HCT116 (cell line): ENCODE results near the gene MAP1LC3B2. TPM values are rescaled to one million over a fixed set of nuclear protein-coding genes. Genes with fewer than 3 reads are reported as not detected.

Experiments
- ATAC-seq: fragments of 200-7000 bp; cut with Tn5 transposase; 2 replicates; pipeline ENCODE4 v1.9.1; 2020; ENCODE audit warnings: mild to moderate bottlenecking, moderate library complexity
- BruUV-seq: library from RNA; stranded (reverse); fragments of 400-500 nt; replicated peaks from 2 replicates; lab custom pipeline; 2021; lab: Mats Ljungman, UMichigan
- CTCF ChIA-PET: fragments of 300-600 bp; sonication (Branson Sonifier 250); formaldehyde crosslinking; loops from one replicate; lab custom pipeline; 2021; ENCODE audit warnings: antibody characterized with exemption; lab: Charles Lee
- POLR2A ChIA-PET: fragments of 300-600, 350-600 bp; sonication (Branson Sonifier 250); formaldehyde crosslinking; loops from one replicate; lab custom pipeline; 2021; ENCODE audit warnings: antibody characterized with exemption; lab: Charles Lee
- RAD21 ChIA-PET, 2 experiments: fragments of 300-600 bp; sonication (Branson Sonifier 250); formaldehyde crosslinking; loops; one replicate each; lab custom pipeline; 2023; ENCODE audit warnings: low total read pairs in 2 of 2; ENCODE audit not compliant: uncharacterized antibody in 2 of 2, unreplicated experiment in 2 of 2, low non-redundant PET in 1 of 2; lab: Charles Lee
- DNase-seq: peaks from one replicate; pipeline ENCODE4 v3.0.0-alpha.2; 2010; ENCODE audit warnings: low read depth, low spot score
- H2AFZ ChIP-seq: fragments of 200-600 bp; shearing (Covaris generic), sonication (generic); 2 replicates; pipeline ENCODE4 v1.6.1; 2017; ENCODE audit warnings: low read depth, mixed run types, mixed read lengths, antibody characterized with exemption, low read length; ENCODE audit not compliant: poor library complexity, severe bottlenecking
- H3K27ac ChIP-seq: 2 replicates; pipeline ENCODE4 v1.5.1; 2012; ENCODE audit warnings: low read depth, low read length
- H3K27me3 ChIP-seq: fragments of 200-600 bp; sonication (generic); 2 replicates; pipeline ENCODE4 v1.6.1; 2016; ENCODE audit warnings: mixed run types, low read length, mixed read lengths; ENCODE audit not compliant: insufficient read depth
- H3K36me3 ChIP-seq, 2 experiments: fragments of 200-500 bp in 1 of 2; fragments of 200-600 bp in 1 of 2; sonication (Bioruptor generic) in 1 of 2; sonication (generic) in 1 of 2; 2 replicates each; pipeline versions ENCODE4 v1.5.1 to v1.6.1; 2014 to 2016; ENCODE audit warnings: low read length in 2 of 2, inconsistent platforms in 1 of 2, mixed read lengths in 1 of 2, mixed run types in 1 of 2; ENCODE audit not compliant: insufficient read depth in 2 of 2, control insufficient read depth in 1 of 2
- H3K4me1 ChIP-seq, 2 experiments: fragments of 200-600 bp in 1 of 2; sonication (generic) in 1 of 2; 2 replicates each; pipeline versions ENCODE4 v1.5.1 to v1.6.1; 2012 to 2017; ENCODE audit warnings: low read length in 2 of 2, inconsistent platforms in 1 of 2, mild to moderate bottlenecking in 1 of 2, mixed read lengths in 1 of 2, mixed run types in 1 of 2, moderate library complexity in 1 of 2; ENCODE audit not compliant: insufficient read depth in 2 of 2, control insufficient read depth in 1 of 2
- H3K4me2 ChIP-seq: fragments of 200-600 bp; sonication (generic); 2 replicates; pipeline ENCODE4 v1.6.1; 2017; ENCODE audit warnings: mixed run types, low read length, mixed read lengths
- H3K4me3 ChIP-seq, 2 experiments: fragments of 200-600 bp in 1 of 2; sonication (generic) in 1 of 2; replicated peaks in 1 of 2; 2 replicates each; pipeline ENCODE4 v1.5.1; 2011 to 2016; ENCODE audit warnings: low read length in 2 of 2, control low read depth in 1 of 2, low read depth in 1 of 2, mild to moderate bottlenecking in 1 of 2, mixed read lengths in 1 of 2, mixed run types in 1 of 2
- H3K79me2 ChIP-seq: fragments of 200-600 bp; sonication (generic); 2 replicates; pipeline ENCODE4 v1.6.1; 2017; ENCODE audit warnings: mild to moderate bottlenecking, mixed run types, low read length, moderate library complexity, mixed read lengths; ENCODE audit not compliant: insufficient read depth
- H3K9ac ChIP-seq: fragments of 200-600 bp; sonication (generic); 2 replicates; pipeline ENCODE4 v1.6.1; 2016; ENCODE audit warnings: low read length, mixed read lengths
- H3K9me2 ChIP-seq: fragments of 200-600 bp; sonication (generic), shearing (Covaris generic); 2 replicates; pipeline ENCODE4 v1.6.1; 2017; ENCODE audit warnings: mixed run types, mild to moderate bottlenecking, moderate library complexity; ENCODE audit not compliant: insufficient read depth
- H3K9me3 ChIP-seq, 2 experiments: fragments of 200-500 bp in 1 of 2; fragments of 200-600 bp in 1 of 2; sonication (Bioruptor generic) in 1 of 2; sonication (generic) in 1 of 2; 2 replicates each; pipeline ENCODE4 v1.6.1; 2014 to 2017; ENCODE audit warnings: low read length in 2 of 2, mixed read lengths in 2 of 2, inconsistent platforms in 1 of 2, low read depth in 1 of 2, mild to moderate bottlenecking in 1 of 2, mixed run types in 1 of 2, moderate library complexity in 1 of 2; ENCODE audit not compliant: control insufficient read depth in 1 of 2, insufficient read depth in 1 of 2
- H4K20me1 ChIP-seq: fragments of 200-600 bp; sonication (generic), shearing (Covaris generic); 2 replicates; pipeline ENCODE4 v1.6.1; 2017; ENCODE audit warnings: mixed run types, mild to moderate bottlenecking, moderate library complexity; ENCODE audit not compliant: insufficient read depth
- CBX3 ChIP-seq: IDR thresholded peaks from 2 replicates; pipeline ENCODE4 v1.6.1; 2012; ENCODE audit warnings: low read depth
- CEBPB ChIP-seq: IDR thresholded peaks from 2 replicates; pipeline ENCODE4 v1.6.1; 2012; ENCODE audit warnings: low read depth
- CTCF ChIP-seq, 3 experiments: fragments of 200-600 bp in 1 of 3; sonication (generic) in 1 of 3; IDR thresholded peaks in 2 of 3; conservative IDR thresholded peaks in 1 of 3; 2 replicates each; pipeline ENCODE4 v1.5.1; 2012 to 2017; ENCODE audit warnings: low read depth in 2 of 3, low read length in 2 of 3, antibody characterized with exemption in 1 of 3, borderline replicate concordance in 1 of 3, control low read depth in 1 of 3, mild to moderate bottlenecking in 1 of 3, mixed read lengths in 1 of 3, mixed run types in 1 of 3, moderate library complexity in 1 of 3; ENCODE audit not compliant: insufficient read depth in 1 of 3
- EGR1 ChIP-seq: IDR thresholded peaks from 2 replicates; pipeline ENCODE4 v1.6.1; 2012; ENCODE audit warnings: low read depth
- EZH2 ChIP-seq: fragments of 200-600 bp; sonication (generic); IDR thresholded peaks from 2 replicates; pipeline ENCODE4 v1.6.1; 2017; ENCODE audit warnings: antibody characterized with exemption, mixed run types
- EZH2phosphoT487 ChIP-seq: fragments of 200-600 bp; IDR thresholded peaks from 2 replicates; pipeline ENCODE4 v1.6.1; 2018; ENCODE audit warnings: antibody characterized with exemption, borderline replicate concordance
- FOSL1 ChIP-seq: IDR thresholded peaks from 2 replicates; pipeline ENCODE4 v1.6.1; 2012; ENCODE audit warnings: low read depth
- JUND ChIP-seq: IDR thresholded peaks from 2 replicates; pipeline ENCODE4 v1.6.1; 2012
- POLR2A ChIP-seq: IDR thresholded peaks from 2 replicates; pipeline ENCODE4 v1.7.0; 2011; ENCODE audit warnings: borderline replicate concordance; ENCODE audit not compliant: insufficient read depth, insufficient read length; ENCODE audit errors: extremely low read depth
- RAD21 ChIP-seq: IDR thresholded peaks from 2 replicates; pipeline ENCODE4 v1.6.1; 2012; ENCODE audit warnings: low read depth, mild to moderate bottlenecking
- REST ChIP-seq: IDR thresholded peaks from 2 replicates; pipeline ENCODE4 v1.6.1; 2012; ENCODE audit warnings: low read depth
- SIN3A ChIP-seq: IDR thresholded peaks from 2 replicates; pipeline ENCODE4 v1.6.1; 2012; ENCODE audit warnings: low read depth
- SP1 ChIP-seq: IDR thresholded peaks from 2 replicates; pipeline ENCODE4 v1.6.1; 2012; ENCODE audit warnings: low read depth
- SRF ChIP-seq: IDR thresholded peaks from 2 replicates; pipeline ENCODE4 v1.6.1; 2012; ENCODE audit warnings: low read depth
- TCF7L2 ChIP-seq: IDR thresholded peaks from 2 replicates; pipeline ENCODE4 v1.7.0; 2011; ENCODE audit warnings: borderline replicate concordance, inconsistent platforms; ENCODE audit not compliant: insufficient read depth, insufficient read length; ENCODE audit errors: extremely low read depth
- YY1 ChIP-seq: IDR thresholded peaks from 2 replicates; pipeline ENCODE4 v1.6.1; 2011; ENCODE audit warnings: low read length, low read depth, moderate library complexity, mild to moderate bottlenecking; ENCODE audit not compliant: insufficient replicate concordance; ENCODE audit errors: extremely low read depth
- ZBTB33 ChIP-seq: IDR thresholded peaks from 2 replicates; pipeline ENCODE4 v1.6.1; 2011; ENCODE audit warnings: mild to moderate bottlenecking, low read length, moderate library complexity; ENCODE audit not compliant: insufficient replicate concordance; ENCODE audit errors: extremely low read depth
- ZFX ChIP-seq: fragments of 450-650 bp; IDR thresholded peaks from 2 replicates; pipeline ENCODE4 v1.6.1; 2017
- intact Hi-C: fragments of 100-400 bp; cut with micrococcal nuclease; formaldehyde crosslinking; loops from 2 replicates; pipeline ENCODE4 v1.10.0; 2022
- total RNA-seq: library from RNA; stranded (reverse); gene quantifications from one replicate; pipeline ENCODE4 v1.2.1, GENCODE V29; 2021; ENCODE audit not compliant: unreplicated experiment
- TF ChIP-seq, protein P1 (sequence below): IDR thresholded peaks from 2 replicates; pipeline ENCODE4 v1.6.1; 2012
- TF ChIP-seq, protein P2 (sequence below): IDR thresholded peaks from 2 replicates; pipeline ENCODE4 v1.6.1; 2012

The MAP1LC3B2 gene
- total RNA-seq, 1 experiment from 2014 or later: 4.7 TPM

DNA sequence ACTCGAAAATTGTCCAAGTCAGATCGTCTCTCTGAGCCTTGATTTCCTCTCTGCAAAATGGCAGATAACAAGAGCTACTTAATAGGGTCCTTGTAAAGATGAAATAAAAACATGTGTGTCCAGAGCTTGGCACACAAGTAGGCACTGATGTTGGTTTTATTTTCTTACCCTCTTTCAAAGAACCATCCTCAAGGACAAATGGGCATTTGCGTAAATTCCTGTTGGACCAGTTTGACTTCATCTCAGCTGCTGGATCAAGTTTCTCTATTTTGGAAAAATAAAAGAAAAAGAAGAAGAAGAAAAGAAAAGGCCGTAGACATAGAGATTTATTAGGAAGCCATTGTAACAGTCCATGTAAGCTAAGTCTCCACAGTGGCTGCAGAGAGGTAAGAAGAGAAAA is 47.2 kb downstream of the MAP1LC3B2 start:
- Histone ChIP-seq H3K4me1 (peaks cover 19 to 42% of the 10 kb centered on the region in 2 experiments), H3K9me3 (no peaks in the 10 kb centered on the region), H3K79me2 (no peaks in the 10 kb centered on the region), H2AFZ (peak overlapping the region; percentile 56), H4K20me1 (no peaks in the 10 kb centered on the region), H3K27ac (no peak overlapping the region), H3K9ac (no peak overlapping the region), H3K9me2 (no peaks in the 10 kb centered on the region), H3K27me3 (no peaks in the 10 kb centered on the region), H3K4me3 (no peak overlapping the region), H3K36me3 (no peaks in the 10 kb centered on the region), H3K4me2 (peak overlapping the region; percentile 12; the same call in 1 of the 2 replicates)
- ChIA-PET CTCF (no interaction called here), POLR2A (no interaction called here), RAD21 (no interaction called here)
- intact Hi-C loops: loop anchor here (10.0 kb wide), 1 partner anchor 542 kb away; no protein-coding TSS in a partner anchor
- TF ChIP-seq, protein P1, sequence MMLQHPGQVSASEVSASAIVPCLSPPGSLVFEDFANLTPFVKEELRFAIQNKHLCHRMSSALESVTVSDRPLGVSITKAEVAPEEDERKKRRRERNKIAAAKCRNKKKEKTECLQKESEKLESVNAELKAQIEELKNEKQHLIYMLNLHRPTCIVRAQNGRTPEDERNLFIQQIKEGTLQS: no peak
- TF ChIP-seq YY1: no peak
- TF ChIP-seq SIN3A: no peak
- TF ChIP-seq SP1: no peak
- no peak for TF ChIP-seq CBX3
- no peak for TF ChIP-seq FOSL1
- no peak for TF ChIP-seq CTCF (IDR thresholded peaks at IDR 0.05 in 2 of 3, conservative IDR thresholded peaks at IDR 0.05 in 1 of 3; ENCODE audit: borderline replicate concordance in 1 of 3, insufficient read depth in 1 of 3, low read depth in 2 of 3, low read length in 2 of 3)
- TF ChIP-seq JUND: no peak
- TF ChIP-seq EZH2phosphoT487: no peak
- no peak for TF ChIP-seq EZH2
- no peak for TF ChIP-seq ZFX
- TF ChIP-seq POLR2A: no peak
- no peak for TF ChIP-seq TCF7L2
- TF ChIP-seq ZBTB33: no peak
- no peak for TF ChIP-seq REST
- no peak for TF ChIP-seq SRF
- TF ChIP-seq, protein P2, sequence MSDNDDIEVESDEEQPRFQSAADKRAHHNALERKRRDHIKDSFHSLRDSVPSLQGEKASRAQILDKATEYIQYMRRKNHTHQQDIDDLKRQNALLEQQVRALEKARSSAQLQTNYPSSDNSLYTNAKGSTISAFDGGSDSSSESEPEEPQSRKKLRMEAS: no peak
- TF ChIP-seq CEBPB: no peak
- no peak for TF ChIP-seq EGR1
- TF ChIP-seq RAD21: no peak
- ATAC-seq: no peak
- no peak for DNase-seq
- BruUV-seq: no TSS peak
